ENCODE results near the gene MLLT3.
"Not testable (repeated sequence)": the region's sequence is repeated elsewhere in the genome, so short reads cannot be mapped to it uniquely, and the experiment has no call there.

Gene MLLT3

GRCh38 chr9:20593537-20593936 is 28.8 kb downstream of the MLLT3 start:
- no peak for DNase-seq

GRCh38 chr9:20593105-20593504 is 29.2 kb downstream of the MLLT3 start:
- no peak for DNase-seq

- DNase-seq, result no peak
These were observed 29.6 kb downstream of the MLLT3 start for GRCh38 chr9:20592673-20593072.

GRCh38 chr9:20591223-20591622 is 31.1 kb downstream of the MLLT3 start:
- DNase-seq, result no peak

- peak in 1 of 5 donors; percentile 31 for DNase-seq
These were observed 37.2 kb downstream of the MLLT3 start for GRCh38 chr9:20584968-20585643.

GRCh38 chr9:20583088-20583487 is 39.2 kb downstream of the MLLT3 start:
- not testable (repeated sequence) for DNase-seq

GRCh38 chr9:20582150-20582549 is 40.1 kb downstream of the MLLT3 start:
- DNase-seq, result peak in 1 of 5 donors; percentile 44

GRCh38 chr9:20580673-20581072 is 41.6 kb downstream of the MLLT3 start:
- no peak for DNase-seq

GRCh38 chr9:20579524-20580314 is 42.6 kb downstream of the MLLT3 start:
- no peak for DNase-seq

- no peak for DNase-seq
These were observed 49.3 kb downstream of the MLLT3 start for GRCh38 chr9:20573023-20573422.

- DNase-seq, result peak in 1 of 5 donors; percentile 41
These were observed 51.5 kb downstream of the MLLT3 start for GRCh38 chr9:20570756-20571155.

GRCh38 chr9:20570087-20570486 is 52.2 kb downstream of the MLLT3 start:
- DNase-seq, result no peak

- no peak for DNase-seq
These were observed 52.8 kb downstream of the MLLT3 start for GRCh38 chr9:20569525-20569924.

- DNase-seq, result no peak
These were observed 53.9 kb downstream of the MLLT3 start for GRCh38 chr9:20568400-20568799.

- DNase-seq, result no peak
These were observed 55.9 kb downstream of the MLLT3 start for GRCh38 chr9:20566401-20566800.

GRCh38 chr9:20564650-20565049 is 57.6 kb downstream of the MLLT3 start:
- DNase-seq, result no peak

- no peak for DNase-seq
These were observed 58.4 kb downstream of the MLLT3 start for GRCh38 chr9:20563917-20564316.

- DNase-seq, result peak in 1 of 5 donors; percentile 74
These were observed 60.2 kb downstream of the MLLT3 start for GRCh38 chr9:20562051-20562450.

GRCh38 chr9:20561531-20561930 is 60.8 kb downstream of the MLLT3 start:
- no peak for DNase-seq

GRCh38 chr9:20559231-20559890 is 62.9 kb downstream of the MLLT3 start:
- DNase-seq, result no peak

- peak in 1 of 5 donors; percentile 82 for DNase-seq
These were observed 63.7 kb downstream of the MLLT3 start for GRCh38 chr9:20558566-20559016.

GRCh38 chr9:20557890-20558565 is 64.3 kb downstream of the MLLT3 start:
- peak in 1 of 5 donors; percentile 20 for DNase-seq

GRCh38 chr9:20557285-20557684 is 65.0 kb downstream of the MLLT3 start:
- no peak for DNase-seq
